ENCODE results near the gene MACROH2A2. TPM values are rescaled to one million over a fixed set of nuclear protein-coding genes. Genes with fewer than 3 reads are reported as not detected.

Gene MACROH2A2
- total RNA-seq, 1 experiment from 2014 or later, result 11.3 TPM

DNA sequence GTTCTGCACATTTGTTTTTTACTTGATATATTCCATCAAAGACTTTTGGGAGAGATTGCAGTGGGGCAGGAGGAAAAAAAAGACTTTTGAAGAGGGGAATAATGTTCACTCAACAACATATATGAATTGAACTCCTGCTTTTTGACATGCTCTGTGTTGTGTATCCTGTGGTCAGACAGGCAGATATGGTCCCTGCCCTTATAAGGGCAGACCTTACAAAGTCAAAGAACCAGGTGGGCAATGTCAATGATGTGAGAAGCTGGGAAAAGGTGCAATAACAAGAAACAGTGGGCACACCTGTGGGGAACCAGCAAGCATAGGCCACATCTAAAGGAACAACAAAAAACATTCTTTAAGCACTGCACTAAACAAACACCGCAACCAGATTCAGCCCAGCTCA, 71.8 kb downstream of the MACROH2A2 start:
- DNase-seq, result no peak
- H3K36me3 Mint-ChIP-seq (ENCODE audit: insufficient read depth in 1 of 3, low read depth in 3 of 3), result no peaks in the 10 kb centered on the region
- no peaks in the 10 kb centered on the region for H4K20me1 ChIP-seq (ENCODE audit: control insufficient read depth, insufficient read depth, insufficient read length)
- H3K14ac ChIP-seq (ENCODE audit: insufficient read depth, low read length), result no peak overlapping the region
- H3K4ac ChIP-seq (ENCODE audit: low read depth, low read length), result no peak overlapping the region
- H3K4me3 Mint-ChIP-seq, result no peak overlapping the region
- no peak overlapping the region for H3K27ac ChIP-seq (ENCODE audit: insufficient read length, low read depth, low read length)
- no peak overlapping the region for H2AK5ac ChIP-seq (ENCODE audit: insufficient read length, low read length)
- no peak overlapping the region for H2BK20ac ChIP-seq (ENCODE audit: low read depth, low read length, poor library complexity, severe bottlenecking)
- TF ChIP-seq, protein P1, sequence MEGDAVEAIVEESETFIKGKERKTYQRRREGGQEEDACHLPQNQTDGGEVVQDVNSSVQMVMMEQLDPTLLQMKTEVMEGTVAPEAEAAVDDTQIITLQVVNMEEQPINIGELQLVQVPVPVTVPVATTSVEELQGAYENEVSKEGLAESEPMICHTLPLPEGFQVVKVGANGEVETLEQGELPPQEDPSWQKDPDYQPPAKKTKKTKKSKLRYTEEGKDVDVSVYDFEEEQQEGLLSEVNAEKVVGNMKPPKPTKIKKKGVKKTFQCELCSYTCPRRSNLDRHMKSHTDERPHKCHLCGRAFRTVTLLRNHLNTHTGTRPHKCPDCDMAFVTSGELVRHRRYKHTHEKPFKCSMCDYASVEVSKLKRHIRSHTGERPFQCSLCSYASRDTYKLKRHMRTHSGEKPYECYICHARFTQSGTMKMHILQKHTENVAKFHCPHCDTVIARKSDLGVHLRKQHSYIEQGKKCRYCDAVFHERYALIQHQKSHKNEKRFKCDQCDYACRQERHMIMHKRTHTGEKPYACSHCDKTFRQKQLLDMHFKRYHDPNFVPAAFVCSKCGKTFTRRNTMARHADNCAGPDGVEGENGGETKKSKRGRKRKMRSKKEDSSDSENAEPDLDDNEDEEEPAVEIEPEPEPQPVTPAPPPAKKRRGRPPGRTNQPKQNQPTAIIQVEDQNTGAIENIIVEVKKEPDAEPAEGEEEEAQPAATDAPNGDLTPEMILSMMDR (conservative IDR thresholded peaks at IDR 0.05), result no peak
- no peaks in the 10 kb centered on the region for H3K4me1 ChIP-seq (ENCODE audit: insufficient read depth, low read length)
- no peak overlapping the region for H2BK12ac ChIP-seq (ENCODE audit: insufficient read length, low read depth, low read length)
- H3K9me3 Mint-ChIP-seq, result peaks cover 0 to 2% of the 10 kb centered on the region in 2 experiments; a peak in 2 of 5 replicates
- no peak overlapping the region for H2AFZ ChIP-seq (ENCODE audit: low read length)
- H4K91ac ChIP-seq (ENCODE audit: insufficient read length, low read depth, low read length), result no peak overlapping the region
- no peak overlapping the region for H3K27ac Mint-ChIP-seq
- peaks cover 1% of the 10 kb centered on the region; the same call in 1 of the 2 replicates for H3K27me3 Mint-ChIP-seq (ENCODE audit: low read depth)
- H3K79me1 ChIP-seq (ENCODE audit: insufficient read depth, low read depth, low read length, poor library complexity, severe bottlenecking), result no peaks in the 10 kb centered on the region
- no peaks in the 10 kb centered on the region for H3K79me2 ChIP-seq (ENCODE audit: insufficient read depth, low read length)
- no peak overlapping the region for H4K5ac ChIP-seq (ENCODE audit: insufficient read length, low read depth, low read length)
- no peak overlapping the region for H3K23ac ChIP-seq (ENCODE audit: insufficient read length, low read depth, low read length)
- no peaks in the 10 kb centered on the region; a peak in 1 of 4 replicates for H3K4me1 Mint-ChIP-seq
- no peak overlapping the region for H3K4me2 ChIP-seq (ENCODE audit: insufficient read depth, insufficient read length, low read length)
- no peak overlapping the region for H2BK5ac ChIP-seq (ENCODE audit: insufficient read length, low read length)
- H4K8ac ChIP-seq (replicated peaks; ENCODE audit: insufficient read length, low read depth, low read length), result no peak overlapping the region
- no peaks in the 10 kb centered on the region for H3K27me3 ChIP-seq (ENCODE audit: insufficient read depth, low read length)
- H3K23me2 ChIP-seq (ENCODE audit: insufficient read length, low read depth, low read length, poor library complexity, severe bottlenecking), result no peaks in the 10 kb centered on the region
- no peak overlapping the region for H3K9ac ChIP-seq (ENCODE audit: extremely low read depth, insufficient read length, low read length)
- H3K9me3 ChIP-seq (ENCODE audit: control insufficient read depth, low read depth, low read length), result no peaks in the 10 kb centered on the region
- no peak overlapping the region for H2BK120ac ChIP-seq (ENCODE audit: low read depth, low read length, poor library complexity, severe bottlenecking)
- no peak overlapping the region for H3T11ph ChIP-seq (ENCODE audit: low read length)
- peak overlapping the region; percentile 83; the same call in 1 of the 2 replicates for H2BK15ac ChIP-seq (ENCODE audit: low read depth, low read length)
- WGBS (ENCODE audit: extremely low coverage, insufficient read length, low lambda C conversion rate), result no CpG with 5 or more reads among the region's 1 CpG
- H3K56ac ChIP-seq (ENCODE audit: insufficient read length, low read depth, low read length), result no peak overlapping the region
- no peak overlapping the region for H3K18ac ChIP-seq (ENCODE audit: insufficient read length, low read depth, low read length)

All from H9 (cell line).